OCI-LY1 (cell line): ENCODE measurements around the gene ALDH1A2.
A peak's percentile ranks its signal among the peaks of the same experiment; 100 is the strongest.

ENCODE experiments used
- CTCF ChIP-seq: fragments of 200-600 bp; sonication (generic), shearing (Covaris generic); IDR thresholded peaks from 2 replicates; pipeline ENCODE4 v1.5.1; 2017; ENCODE audit warnings: mild to moderate bottlenecking, antibody characterized with exemption, low read length, moderate library complexity, mixed read lengths
- EZH2 ChIP-seq: fragments of 200-600 bp; sonication (generic), shearing (Covaris generic); IDR thresholded peaks from 2 replicates; pipeline ENCODE4 v1.8.0; 2017; ENCODE audit warnings: borderline replicate concordance, mixed run types, mild to moderate bottlenecking, antibody characterized with exemption, low read length, moderate library complexity, mixed read lengths

DNA sequence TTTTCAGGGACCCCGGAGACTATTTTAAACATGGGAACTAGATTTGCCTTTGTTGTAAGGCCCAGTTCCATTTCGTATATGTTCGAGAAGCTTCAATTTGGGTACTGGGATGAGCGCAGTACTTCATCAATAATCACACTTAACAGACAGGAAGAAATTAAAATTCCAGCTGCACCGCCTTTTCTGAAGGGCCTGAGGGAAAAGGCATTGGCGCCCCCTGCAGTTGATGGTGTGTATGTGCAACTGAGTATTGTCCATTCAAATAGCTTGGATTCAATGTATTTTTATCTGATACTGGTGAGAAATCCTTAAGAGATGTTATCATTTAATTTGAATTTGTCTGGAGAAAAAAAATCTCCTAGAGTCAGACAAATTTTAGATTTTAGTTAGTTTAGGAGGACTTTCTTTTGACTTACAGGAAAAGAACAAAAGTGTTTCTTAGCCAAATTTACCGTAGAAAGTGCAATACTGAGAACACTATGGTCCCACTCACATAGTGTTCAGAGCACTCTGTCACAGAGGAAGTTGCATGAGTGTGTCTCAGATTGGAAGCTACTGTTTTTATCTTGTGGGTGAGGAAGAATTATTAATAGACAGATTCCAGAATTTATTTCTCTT is 5.4 kb upstream of the ALDH1A2 start:
- TF ChIP-seq CTCF (peak; percentile 96), EZH2 (no peak)
